Measurements from ENCODE around the gene AXL. TPM values are rescaled to one million over a fixed set of nuclear protein-coding genes. Genes with fewer than 3 reads are reported as not detected.

Gene AXL
- total RNA-seq, 1 experiment from 2014 or later = 224 TPM

DNA sequence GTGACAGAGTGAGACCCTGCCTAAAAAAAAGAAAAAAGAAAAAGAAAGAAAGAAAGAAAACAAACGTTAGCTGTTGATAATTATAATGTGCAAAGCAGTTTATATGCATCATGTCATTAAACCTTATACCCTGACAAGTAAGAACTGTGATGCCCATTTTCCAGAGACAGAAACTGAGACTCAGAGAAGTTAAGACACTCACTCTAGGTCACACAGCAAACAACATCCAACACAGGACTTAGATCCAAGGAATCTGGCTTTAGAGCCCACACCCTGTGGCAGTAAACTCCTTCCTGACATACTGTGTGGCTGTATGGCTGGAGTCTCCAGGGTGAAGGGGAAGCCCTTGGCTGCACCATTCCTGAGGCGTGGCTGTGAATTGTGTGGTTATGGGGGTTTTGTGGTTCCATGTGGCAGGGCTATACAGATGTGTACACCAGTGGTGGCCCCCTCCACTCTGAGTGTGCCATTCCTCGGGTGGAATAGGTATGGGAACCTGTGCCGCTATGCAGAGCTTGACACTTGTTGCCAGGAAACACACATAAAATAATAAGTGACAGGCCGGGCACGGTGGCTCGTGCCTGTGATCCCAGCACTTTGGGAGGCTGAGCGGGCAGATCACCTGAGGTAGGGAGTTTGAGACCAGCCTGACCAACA, 15.6 kb downstream of the AXL start:
- H3K4me1 ChIP-seq (replicated peaks) = peaks cover 5% of the 10 kb centered on the region
- H3K9me3 ChIP-seq (replicated peaks) = no peaks in the 10 kb centered on the region
- DNase-seq (ENCODE audit: low read depth in 1 of 2, low spot score in 2 of 2) = no peak
- H3K4me3 ChIP-seq = no peak overlapping the region
- H3K27me3 ChIP-seq (replicated peaks) = no peaks in the 10 kb centered on the region
- peaks cover 94% of the 10 kb centered on the region for H3K36me3 ChIP-seq
- no peak overlapping the region for H3K27ac ChIP-seq

DNA sequence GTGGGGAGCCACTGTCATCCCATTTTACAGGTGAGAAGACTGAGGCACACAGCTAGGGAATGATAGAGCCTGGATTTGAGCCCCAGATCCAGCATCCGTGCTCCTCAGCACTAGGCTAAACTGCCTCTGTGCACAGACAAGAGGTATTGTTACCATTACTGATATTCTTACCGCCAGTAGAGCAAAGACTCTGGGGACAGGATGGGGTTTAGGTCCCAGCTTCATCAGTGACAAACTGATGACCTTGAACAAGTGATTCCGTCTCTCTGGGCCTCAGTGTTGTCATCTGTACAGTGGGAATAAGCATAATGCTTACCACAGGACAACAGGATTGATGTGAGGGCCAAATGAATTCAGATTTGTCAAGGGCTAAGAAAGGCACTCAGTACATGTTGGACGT, 16.5 kb downstream of the AXL start:
- H3K27me3 ChIP-seq (replicated peaks) = no peaks in the 10 kb centered on the region

GRCh38 chr19:41238244-41238643, 19.2 kb downstream of the AXL start:
- H3K27me3 ChIP-seq (replicated peaks) = no peaks in the 10 kb centered on the region
- peaks cover 91% of the 10 kb centered on the region for H3K36me3 ChIP-seq
- H3K9me3 ChIP-seq (replicated peaks) = no peaks in the 10 kb centered on the region
- no peak for DNase-seq (ENCODE audit: low read depth in 1 of 2, low spot score in 2 of 2)
- H3K27ac ChIP-seq = no peak overlapping the region
- no peaks in the 10 kb centered on the region for H3K4me1 ChIP-seq (replicated peaks)
- no peak overlapping the region for H3K4me3 ChIP-seq

More for the DNA sequence above, 16.5 kb downstream of the AXL start:
- Histone ChIP-seq H3K4me3 (no peak overlapping the region), H3K36me3 (peaks cover 92% of the 10 kb centered on the region), H3K4me1 (replicated peaks) (no peaks in the 10 kb centered on the region), H3K9me3 (replicated peaks) (no peaks in the 10 kb centered on the region), H3K27ac (no peak overlapping the region)
- DNase-seq (ENCODE audit: low read depth in 1 of 2, low spot score in 2 of 2) = no peak

- no peak overlapping the region for H3K4me3 ChIP-seq
- no peak for DNase-seq (ENCODE audit: low read depth in 1 of 2, low spot score in 2 of 2)
- H3K36me3 ChIP-seq = peaks cover 92% of the 10 kb centered on the region
- H3K4me1 ChIP-seq (replicated peaks) = no peaks in the 10 kb centered on the region
- no peak overlapping the region for H3K27ac ChIP-seq
- H3K27me3 ChIP-seq (replicated peaks) = no peaks in the 10 kb centered on the region
- no peaks in the 10 kb centered on the region for H3K9me3 ChIP-seq (replicated peaks)
Measured at GRCh38 chr19:41239363-41239762, 20.3 kb downstream of the AXL start.

GRCh38 chr19:41239961-41240574, 21.0 kb downstream of the AXL start:
- no peak overlapping the region for H3K27ac ChIP-seq
- no peak overlapping the region for H3K4me3 ChIP-seq
- peaks cover 92% of the 10 kb centered on the region for H3K36me3 ChIP-seq

DNA sequence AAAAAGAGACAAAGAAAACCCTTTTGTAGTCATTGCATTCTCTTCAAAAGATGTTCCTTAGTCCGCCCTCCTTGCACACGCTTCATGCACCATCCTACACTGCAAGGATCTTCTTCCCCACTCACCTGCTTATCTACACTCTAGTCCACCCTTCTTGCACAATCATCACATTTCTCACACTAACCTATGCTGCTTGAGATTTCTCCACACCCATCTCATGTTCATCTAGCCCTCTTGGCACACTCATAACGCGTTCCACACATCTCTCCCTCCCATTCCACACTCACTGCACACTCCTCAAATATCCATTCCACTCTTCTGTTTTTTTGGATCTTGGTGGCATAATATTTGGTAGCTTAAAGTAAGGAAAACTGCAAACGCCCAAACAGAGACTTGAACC, 22.8 kb downstream of the AXL start:
- DNase-seq (ENCODE audit: low read depth in 1 of 2, low spot score in 2 of 2) = no peak
- Histone ChIP-seq H3K4me1 (replicated peaks) (no peaks in the 10 kb centered on the region), H3K4me3 (no peak overlapping the region), H3K9me3 (replicated peaks) (no peaks in the 10 kb centered on the region), H3K27ac (no peak overlapping the region), H3K36me3 (peaks cover 94% of the 10 kb centered on the region), H3K27me3 (replicated peaks) (no peaks in the 10 kb centered on the region)

More at GRCh38 chr19:41239961-41240574, 21.0 kb downstream of the AXL start:
- no peaks in the 10 kb centered on the region for H3K27me3 ChIP-seq (replicated peaks)
- no peaks in the 10 kb centered on the region for H3K9me3 ChIP-seq (replicated peaks)
- no peak for DNase-seq (ENCODE audit: low read depth in 1 of 2, low spot score in 2 of 2)
- H3K4me1 ChIP-seq (replicated peaks) = no peaks in the 10 kb centered on the region

GRCh38 chr19:41244117-41244516, 25.1 kb downstream of the AXL start:
- Histone ChIP-seq H3K27me3 (replicated peaks) (no peaks in the 10 kb centered on the region), H3K4me1 (replicated peaks) (no peaks in the 10 kb centered on the region), H3K4me3 (no peak overlapping the region), H3K9me3 (replicated peaks) (no peaks in the 10 kb centered on the region), H3K36me3 (peaks cover 92% of the 10 kb centered on the region), H3K27ac (no peak overlapping the region)
- DNase-seq (ENCODE audit: low read depth in 1 of 2, low spot score in 2 of 2) = no peak

- no peak overlapping the region for H3K27ac ChIP-seq
- peaks cover 94% of the 10 kb centered on the region for H3K36me3 ChIP-seq
- DNase-seq (ENCODE audit: low read depth in 1 of 2, low spot score in 2 of 2) = no peak
- no peaks in the 10 kb centered on the region for H3K4me1 ChIP-seq (replicated peaks)
- H3K9me3 ChIP-seq (replicated peaks) = no peaks in the 10 kb centered on the region
- H3K27me3 ChIP-seq (replicated peaks) = no peaks in the 10 kb centered on the region
- no peak overlapping the region for H3K4me3 ChIP-seq
Measured at GRCh38 chr19:41245843-41246242, 26.8 kb downstream of the AXL start.

- Histone ChIP-seq H3K4me3 (no peak overlapping the region), H3K4me1 (replicated peaks) (no peaks in the 10 kb centered on the region), H3K27me3 (replicated peaks) (no peaks in the 10 kb centered on the region), H3K9me3 (replicated peaks) (no peaks in the 10 kb centered on the region), H3K27ac (no peak overlapping the region), H3K36me3 (peaks cover 94% of the 10 kb centered on the region)
- DNase-seq (ENCODE audit: low read depth in 1 of 2, low spot score in 2 of 2) = no peak
Measured at GRCh38 chr19:41248895-41249294, 29.9 kb downstream of the AXL start.

- no peak overlapping the region for H3K27ac ChIP-seq
- no peaks in the 10 kb centered on the region for H3K4me1 ChIP-seq (replicated peaks)
- no peaks in the 10 kb centered on the region for H3K27me3 ChIP-seq (replicated peaks)
- H3K9me3 ChIP-seq (replicated peaks) = no peaks in the 10 kb centered on the region
- peaks cover 92% of the 10 kb centered on the region for H3K36me3 ChIP-seq
- DNase-seq (ENCODE audit: low read depth in 1 of 2, low spot score in 2 of 2) = no peak
- H3K4me3 ChIP-seq = no peak overlapping the region
Measured at GRCh38 chr19:41249707-41250423, 30.8 kb downstream of the AXL start.

GRCh38 chr19:41253660-41254059, 34.6 kb downstream of the AXL start:
- DNase-seq (ENCODE audit: low read depth in 1 of 2, low spot score in 2 of 2) = no peak
- Histone ChIP-seq H3K27ac (no peak overlapping the region), H3K4me1 (replicated peaks) (no peaks in the 10 kb centered on the region), H3K27me3 (replicated peaks) (no peaks in the 10 kb centered on the region), H3K9me3 (replicated peaks) (no peaks in the 10 kb centered on the region), H3K36me3 (peaks cover 96% of the 10 kb centered on the region), H3K4me3 (no peak overlapping the region)

GRCh38 chr19:41255171-41255570, 36.1 kb downstream of the AXL start:
- Histone ChIP-seq H3K27ac (no peak overlapping the region), H3K36me3 (peaks cover 94% of the 10 kb centered on the region), H3K27me3 (replicated peaks) (no peaks in the 10 kb centered on the region), H3K9me3 (replicated peaks) (no peaks in the 10 kb centered on the region), H3K4me3 (no peak overlapping the region), H3K4me1 (replicated peaks) (no peaks in the 10 kb centered on the region)
- DNase-seq (ENCODE audit: low read depth in 1 of 2, low spot score in 2 of 2) = no peak

DNA sequence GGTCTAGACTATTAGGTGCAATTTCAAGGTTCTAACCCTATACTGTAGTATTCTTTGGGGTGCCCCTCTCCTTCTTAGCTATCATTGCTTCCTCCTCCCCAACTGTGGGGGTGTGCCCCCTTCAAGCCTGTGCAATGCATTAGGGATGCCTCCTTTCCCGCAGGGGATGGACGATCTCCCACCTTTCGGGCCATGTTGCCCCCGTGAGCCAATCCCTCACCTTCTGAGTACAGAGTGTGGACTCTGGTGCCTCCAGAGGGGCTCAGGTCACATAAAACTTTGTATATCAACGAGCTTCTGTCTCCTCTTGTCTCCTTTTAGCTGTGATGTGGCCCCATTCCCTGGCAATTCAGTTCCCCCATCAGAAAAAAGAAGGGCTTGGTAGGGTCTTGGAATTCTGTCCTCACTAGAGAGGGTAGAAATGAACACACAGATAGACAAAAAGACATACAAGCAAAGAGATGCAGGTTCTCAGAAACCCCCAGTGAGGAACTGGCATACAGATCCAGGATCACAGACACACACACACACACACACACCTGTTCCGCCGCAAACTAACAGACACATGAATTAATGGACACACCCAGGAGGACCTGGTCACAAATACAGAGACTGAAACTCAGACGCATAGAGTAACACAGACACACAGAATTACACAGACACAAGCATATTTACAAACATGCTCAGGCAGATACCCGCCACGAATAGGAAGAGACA, 42.6 kb downstream of the AXL start:
- no peaks in the 10 kb centered on the region for H3K27me3 ChIP-seq (replicated peaks)
- no peak for DNase-seq (ENCODE audit: low read depth in 1 of 2, low spot score in 2 of 2)
- H3K9me3 ChIP-seq (replicated peaks) = no peaks in the 10 kb centered on the region
- peak overlapping the region; percentile 35; the same call in 1 of the 2 replicates for H3K27ac ChIP-seq
- peaks cover 67% of the 10 kb centered on the region for H3K36me3 ChIP-seq
- H3K4me3 ChIP-seq = peak overlapping the region; percentile 43
- peaks cover 20% of the 10 kb centered on the region for H3K4me1 ChIP-seq (replicated peaks)

All from SJSA1 (cell line).